HepG2 (cell line): ENCODE data around the gene ATP6V0E1. TPM values are rescaled to one million over a fixed set of nuclear protein-coding genes. Genes with fewer than 3 reads are reported as not detected.

Source experiments
- ARID2 ChIP-seq: sonication (generic); formaldehyde crosslinking; IDR thresholded peaks from 2 replicates; pipeline ENCODE4 v1.8.1; 2022; ENCODE audit warnings: mild to moderate bottlenecking, missing genetic modification reagents, borderline replicate concordance
- CBX5 ChIP-seq: sonication (generic); formaldehyde crosslinking; IDR thresholded peaks from 2 replicates; pipeline ENCODE4 v1.4.0; 2020; ENCODE audit warnings: missing genetic modification reagents, borderline replicate concordance
- JUN ChIP-seq: sonication (generic); formaldehyde crosslinking; IDR thresholded peaks from 2 replicates; pipeline ENCODE4 v1.4.0; 2020; ENCODE audit warnings: mild to moderate bottlenecking, missing genetic modification reagents
- KDM4B ChIP-seq: sonication (generic); formaldehyde crosslinking; IDR thresholded peaks from 2 replicates; pipeline ENCODE4 v1.4.0; 2020; ENCODE audit warnings: missing genetic modification reagents
- PTBP1 ChIP-seq: fragments of 200-400 bp; formaldehyde crosslinking; IDR thresholded peaks from 2 replicates; pipeline ENCODE4 v1.6.1; 2018; ENCODE audit warnings: low read length, low read depth; ENCODE audit not compliant: poor library complexity, severe bottlenecking
- SOX13 ChIP-seq, 3 experiments: fragments of 450-650 bp in 1 of 3; sonication (generic) in 1 of 3; formaldehyde crosslinking in 1 of 3; IDR thresholded peaks in 2 of 3; conservative IDR thresholded peaks in 1 of 3; 2 replicates each; pipeline versions ENCODE4 v1.5.0 to v1.6.1; 2016 to 2020; ENCODE audit warnings: antibody characterized with exemption in 1 of 3, mild to moderate bottlenecking in 1 of 3, missing compliant biosample characterization in 1 of 3, missing genetic modification reagents in 1 of 3, moderate library complexity in 1 of 3
- ZNF260 ChIP-seq: sonication (generic); formaldehyde crosslinking; IDR thresholded peaks from 2 replicates; pipeline ENCODE4 v1.4.0; 2020; ENCODE audit warnings: missing genetic modification reagents, low read depth, mild to moderate bottlenecking, borderline replicate concordance
- polyA plus RNA-seq, 8 experiments: library from polyadenylated mRNA; depleted of rRNA in 3 of 8; stranded (reverse) in 7 of 8; unstranded in 1 of 8; fragments of >200 nt; fragmentation: Illumina TruSeq in 4 of 8; extraction: Trizol in 4 of 8; gene quantifications; 2 replicates each; pipeline versions ENCODE4 v1.2.1 to v1.2.3, GENCODE V29; 2011 to 2016; ENCODE audit warnings: low read depth in 4 of 8, missing spikeins in 1 of 8, mixed read lengths in 1 of 8; ENCODE audit not compliant: insufficient read depth in 1 of 8
- total RNA-seq, 5 experiments: library from RNA; depleted of rRNA; stranded (reverse); fragments of >200 nt; fragmentation: Illumina TruSeq; extraction: Trizol; gene quantifications; 2 replicates each; pipeline ENCODE4 v1.2.3, GENCODE V29; 2016; ENCODE audit warnings: low read depth in 1 of 5
- TF ChIP-seq, protein P1 (sequence below): sonication (generic); formaldehyde crosslinking; IDR thresholded peaks from 2 replicates; pipeline ENCODE4 v1.4.0; 2020; ENCODE audit warnings: missing genetic modification reagents
- TF ChIP-seq, protein P2 (sequence below): IDR thresholded peaks from 2 replicates; pipeline ENCODE4 v1.6.1; 2018; ENCODE audit warnings: missing genetic modification reagents
- TF ChIP-seq, protein P3 (sequence below): sonication (generic); formaldehyde crosslinking; IDR thresholded peaks from 2 replicates; pipeline ENCODE4 v1.4.0; 2020; ENCODE audit warnings: missing genetic modification reagents
- TF ChIP-seq, protein P4 (sequence below): IDR thresholded peaks from 2 replicates; pipeline ENCODE4 v1.4.0; 2020; ENCODE audit warnings: mild to moderate bottlenecking, missing genetic modification reagents
- TF ChIP-seq, protein P5 (sequence below): sonication (generic); formaldehyde crosslinking; IDR thresholded peaks from 2 replicates; pipeline ENCODE4 v1.8.0; 2022; ENCODE audit warnings: mild to moderate bottlenecking, missing genetic modification reagents, borderline replicate concordance

The ATP6V0E1 gene
- total and polyA plus RNA-seq, 2 of the 13 experiments (the other 11 are each of a cell fraction or from before 2014, with no cell fraction given): 143 to 215 TPM

DNA sequence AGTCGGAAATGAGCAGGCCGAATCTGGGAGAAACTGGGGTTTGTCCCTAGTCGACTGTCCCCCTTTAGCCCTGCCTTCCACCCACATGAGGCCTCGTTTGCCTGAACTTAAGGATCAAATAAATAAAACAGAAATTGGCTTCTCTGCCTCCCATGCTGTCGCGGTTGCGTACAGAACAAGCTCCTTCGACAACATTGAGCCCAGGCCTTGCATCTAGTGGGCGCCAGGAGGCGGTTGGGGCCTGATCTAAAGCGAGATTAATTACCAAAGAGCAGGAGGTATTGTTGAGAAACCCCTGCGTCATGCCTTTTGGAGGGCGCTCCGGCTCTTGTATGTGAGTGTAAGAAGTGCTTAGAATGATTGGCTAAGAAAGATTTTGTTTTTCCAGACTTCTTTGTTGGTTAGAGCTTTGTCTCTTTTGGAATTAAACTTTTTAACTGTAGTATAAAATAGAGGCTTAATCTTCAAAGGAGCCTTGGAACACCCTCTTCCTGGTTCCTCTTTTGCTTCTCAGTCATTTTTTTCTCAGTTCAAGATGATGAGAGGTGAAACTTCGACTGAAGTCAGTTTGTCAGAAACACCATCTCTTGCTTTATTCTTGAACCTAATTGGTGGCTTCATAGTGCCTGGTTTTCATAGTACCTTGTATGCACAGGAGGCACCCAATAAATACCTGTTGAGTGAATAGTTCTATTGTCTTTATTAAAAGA lies 828 bp downstream of the ATP6V0E1 start (continued):
- TF ChIP-seq SOX13 (IDR thresholded peaks at IDR 0.05) (no peak), SOX13 (CRISPR knock-in tag; conservative IDR thresholded peaks at IDR 0.05 in 1 of 2, IDR thresholded peaks at IDR 0.05 in 1 of 2) (no peak; a peak in 1 of 4 replicates), JUN (CRISPR knock-in tag) (0 out of 2 replicates have a peak, but pooled peaks have one; percentile 4), ARID2 (CRISPR knock-in tag) (0 out of 2 replicates have a peak, but pooled peaks have one; percentile 70), ZNF260 (CRISPR knock-in tag) (0 out of 2 replicates have a peak, but pooled peaks have one; percentile 2), PTBP1 (no peak), CBX5 (CRISPR knock-in tag) (no peak), KDM4B (CRISPR knock-in tag) (no peak)
- TF ChIP-seq, protein P1, sequence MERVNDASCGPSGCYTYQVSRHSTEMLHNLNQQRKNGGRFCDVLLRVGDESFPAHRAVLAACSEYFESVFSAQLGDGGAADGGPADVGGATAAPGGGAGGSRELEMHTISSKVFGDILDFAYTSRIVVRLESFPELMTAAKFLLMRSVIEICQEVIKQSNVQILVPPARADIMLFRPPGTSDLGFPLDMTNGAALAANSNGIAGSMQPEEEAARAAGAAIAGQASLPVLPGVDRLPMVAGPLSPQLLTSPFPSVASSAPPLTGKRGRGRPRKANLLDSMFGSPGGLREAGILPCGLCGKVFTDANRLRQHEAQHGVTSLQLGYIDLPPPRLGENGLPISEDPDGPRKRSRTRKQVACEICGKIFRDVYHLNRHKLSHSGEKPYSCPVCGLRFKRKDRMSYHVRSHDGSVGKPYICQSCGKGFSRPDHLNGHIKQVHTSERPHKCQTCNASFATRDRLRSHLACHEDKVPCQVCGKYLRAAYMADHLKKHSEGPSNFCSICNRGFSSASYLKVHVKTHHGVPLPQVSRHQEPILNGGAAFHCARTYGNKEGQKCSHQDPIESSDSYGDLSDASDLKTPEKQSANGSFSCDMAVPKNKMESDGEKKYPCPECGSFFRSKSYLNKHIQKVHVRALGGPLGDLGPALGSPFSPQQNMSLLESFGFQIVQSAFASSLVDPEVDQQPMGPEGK: no peak; the same call in 1 of the 2 replicates
- TF ChIP-seq, protein P2, sequence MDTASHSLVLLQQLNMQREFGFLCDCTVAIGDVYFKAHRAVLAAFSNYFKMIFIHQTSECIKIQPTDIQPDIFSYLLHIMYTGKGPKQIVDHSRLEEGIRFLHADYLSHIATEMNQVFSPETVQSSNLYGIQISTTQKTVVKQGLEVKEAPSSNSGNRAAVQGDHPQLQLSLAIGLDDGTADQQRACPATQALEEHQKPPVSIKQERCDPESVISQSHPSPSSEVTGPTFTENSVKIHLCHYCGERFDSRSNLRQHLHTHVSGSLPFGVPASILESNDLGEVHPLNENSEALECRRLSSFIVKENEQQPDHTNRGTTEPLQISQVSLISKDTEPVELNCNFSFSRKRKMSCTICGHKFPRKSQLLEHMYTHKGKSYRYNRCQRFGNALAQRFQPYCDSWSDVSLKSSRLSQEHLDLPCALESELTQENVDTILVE (CRISPR knock-in tag): no peak
- TF ChIP-seq, protein P3, sequence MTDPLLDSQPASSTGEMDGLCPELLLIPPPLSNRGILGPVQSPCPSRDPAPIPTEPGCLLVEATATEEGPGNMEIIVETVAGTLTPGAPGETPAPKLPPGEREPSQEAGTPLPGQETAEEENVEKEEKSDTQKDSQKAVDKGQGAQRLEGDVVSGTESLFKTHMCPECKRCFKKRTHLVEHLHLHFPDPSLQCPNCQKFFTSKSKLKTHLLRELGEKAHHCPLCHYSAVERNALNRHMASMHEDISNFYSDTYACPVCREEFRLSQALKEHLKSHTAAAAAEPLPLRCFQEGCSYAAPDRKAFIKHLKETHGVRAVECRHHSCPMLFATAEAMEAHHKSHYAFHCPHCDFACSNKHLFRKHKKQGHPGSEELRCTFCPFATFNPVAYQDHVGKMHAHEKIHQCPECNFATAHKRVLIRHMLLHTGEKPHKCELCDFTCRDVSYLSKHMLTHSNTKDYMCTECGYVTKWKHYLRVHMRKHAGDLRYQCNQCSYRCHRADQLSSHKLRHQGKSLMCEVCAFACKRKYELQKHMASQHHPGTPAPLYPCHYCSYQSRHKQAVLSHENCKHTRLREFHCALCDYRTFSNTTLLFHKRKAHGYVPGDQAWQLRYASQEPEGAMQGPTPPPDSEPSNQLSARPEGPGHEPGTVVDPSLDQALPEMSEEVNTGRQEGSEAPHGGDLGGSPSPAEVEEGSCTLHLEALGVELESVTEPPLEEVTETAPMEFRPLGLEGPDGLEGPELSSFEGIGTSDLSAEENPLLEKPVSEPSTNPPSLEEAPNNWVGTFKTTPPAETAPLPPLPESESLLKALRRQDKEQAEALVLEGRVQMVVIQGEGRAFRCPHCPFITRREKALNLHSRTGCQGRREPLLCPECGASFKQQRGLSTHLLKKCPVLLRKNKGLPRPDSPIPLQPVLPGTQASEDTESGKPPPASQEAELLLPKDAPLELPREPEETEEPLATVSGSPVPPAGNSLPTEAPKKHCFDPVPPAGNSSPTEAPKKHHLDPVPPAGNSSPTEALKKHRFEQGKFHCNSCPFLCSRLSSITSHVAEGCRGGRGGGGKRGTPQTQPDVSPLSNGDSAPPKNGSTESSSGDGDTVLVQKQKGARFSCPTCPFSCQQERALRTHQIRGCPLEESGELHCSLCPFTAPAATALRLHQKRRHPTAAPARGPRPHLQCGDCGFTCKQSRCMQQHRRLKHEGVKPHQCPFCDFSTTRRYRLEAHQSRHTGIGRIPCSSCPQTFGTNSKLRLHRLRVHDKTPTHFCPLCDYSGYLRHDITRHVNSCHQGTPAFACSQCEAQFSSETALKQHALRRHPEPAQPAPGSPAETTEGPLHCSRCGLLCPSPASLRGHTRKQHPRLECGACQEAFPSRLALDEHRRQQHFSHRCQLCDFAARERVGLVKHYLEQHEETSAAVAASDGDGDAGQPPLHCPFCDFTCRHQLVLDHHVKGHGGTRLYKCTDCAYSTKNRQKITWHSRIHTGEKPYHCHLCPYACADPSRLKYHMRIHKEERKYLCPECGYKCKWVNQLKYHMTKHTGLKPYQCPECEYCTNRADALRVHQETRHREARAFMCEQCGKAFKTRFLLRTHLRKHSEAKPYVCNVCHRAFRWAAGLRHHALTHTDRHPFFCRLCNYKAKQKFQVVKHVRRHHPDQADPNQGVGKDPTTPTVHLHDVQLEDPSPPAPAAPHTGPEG (CRISPR knock-in tag): no peak
- TF ChIP-seq, protein P4, sequence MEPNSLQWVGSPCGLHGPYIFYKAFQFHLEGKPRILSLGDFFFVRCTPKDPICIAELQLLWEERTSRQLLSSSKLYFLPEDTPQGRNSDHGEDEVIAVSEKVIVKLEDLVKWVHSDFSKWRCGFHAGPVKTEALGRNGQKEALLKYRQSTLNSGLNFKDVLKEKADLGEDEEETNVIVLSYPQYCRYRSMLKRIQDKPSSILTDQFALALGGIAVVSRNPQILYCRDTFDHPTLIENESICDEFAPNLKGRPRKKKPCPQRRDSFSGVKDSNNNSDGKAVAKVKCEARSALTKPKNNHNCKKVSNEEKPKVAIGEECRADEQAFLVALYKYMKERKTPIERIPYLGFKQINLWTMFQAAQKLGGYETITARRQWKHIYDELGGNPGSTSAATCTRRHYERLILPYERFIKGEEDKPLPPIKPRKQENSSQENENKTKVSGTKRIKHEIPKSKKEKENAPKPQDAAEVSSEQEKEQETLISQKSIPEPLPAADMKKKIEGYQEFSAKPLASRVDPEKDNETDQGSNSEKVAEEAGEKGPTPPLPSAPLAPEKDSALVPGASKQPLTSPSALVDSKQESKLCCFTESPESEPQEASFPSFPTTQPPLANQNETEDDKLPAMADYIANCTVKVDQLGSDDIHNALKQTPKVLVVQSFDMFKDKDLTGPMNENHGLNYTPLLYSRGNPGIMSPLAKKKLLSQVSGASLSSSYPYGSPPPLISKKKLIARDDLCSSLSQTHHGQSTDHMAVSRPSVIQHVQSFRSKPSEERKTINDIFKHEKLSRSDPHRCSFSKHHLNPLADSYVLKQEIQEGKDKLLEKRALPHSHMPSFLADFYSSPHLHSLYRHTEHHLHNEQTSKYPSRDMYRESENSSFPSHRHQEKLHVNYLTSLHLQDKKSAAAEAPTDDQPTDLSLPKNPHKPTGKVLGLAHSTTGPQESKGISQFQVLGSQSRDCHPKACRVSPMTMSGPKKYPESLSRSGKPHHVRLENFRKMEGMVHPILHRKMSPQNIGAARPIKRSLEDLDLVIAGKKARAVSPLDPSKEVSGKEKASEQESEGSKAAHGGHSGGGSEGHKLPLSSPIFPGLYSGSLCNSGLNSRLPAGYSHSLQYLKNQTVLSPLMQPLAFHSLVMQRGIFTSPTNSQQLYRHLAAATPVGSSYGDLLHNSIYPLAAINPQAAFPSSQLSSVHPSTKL (CRISPR knock-in tag): no peak
- TF ChIP-seq, protein P5, sequence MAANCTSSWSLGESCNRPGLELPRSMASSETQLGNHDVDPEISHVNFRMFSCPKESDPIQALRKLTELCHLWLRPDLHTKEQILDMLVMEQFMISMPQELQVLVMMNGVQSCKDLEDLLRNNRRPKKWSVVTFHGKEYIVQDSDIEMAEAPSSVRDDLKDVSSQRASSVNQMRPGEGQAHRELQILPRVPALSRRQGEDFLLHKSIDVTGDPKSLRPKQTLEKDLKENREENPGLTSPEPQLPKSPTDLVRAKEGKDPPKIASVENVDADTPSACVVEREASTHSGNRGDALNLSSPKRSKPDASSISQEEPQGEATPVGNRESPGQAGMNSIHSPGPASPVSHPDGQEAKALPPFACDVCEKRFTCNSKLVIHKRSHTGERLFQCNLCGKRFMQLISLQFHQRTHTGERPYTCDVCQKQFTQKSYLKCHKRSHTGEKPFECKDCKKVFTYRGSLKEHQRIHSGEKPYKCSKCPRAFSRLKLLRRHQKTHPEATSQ (CRISPR knock-in tag): 0 out of 2 replicates have a peak, but pooled peaks have one; percentile 35
